Astrocyte of the cerebellum (primary cell): ENCODE results near the gene MCTS1.

Experiments
- DNase-seq: peaks from one replicate; pipeline ENCODE4 v3.0.0-alpha.2; 2011; ENCODE audit warnings: low read depth
- H3K4me3 ChIP-seq: 2 replicates; pipeline ENCODE4 v1.5.1; 2011; ENCODE audit warnings: mild to moderate bottlenecking, low read depth, low read length, moderate library complexity
- CTCF ChIP-seq: IDR thresholded peaks from 2 replicates; pipeline ENCODE4 v1.5.1; 2012; ENCODE audit warnings: low read length, low read depth, moderate library complexity, mild to moderate bottlenecking; ENCODE audit errors: missing control alignments
- in situ Hi-C: cut with HindIII; loops from 2 replicates; pipeline ENCODE4 v1.10.0; 2017; ENCODE audit warnings: low sequenced_read_pairs

Gene MCTS1

GRCh38 chrX:120653000-120653399 lies 49.1 kb downstream of the MCTS1 start:
- in situ Hi-C loops, result no loop called here
- no peak for DNase-seq
- TF ChIP-seq CTCF, result no peak
- no peak overlapping the region for H3K4me3 ChIP-seq

GRCh38 chrX:120660637-120661036 lies 56.7 kb downstream of the MCTS1 start:
- TF ChIP-seq CTCF, result no peak
- no peak overlapping the region for H3K4me3 ChIP-seq
- DNase-seq, result no peak
- in situ Hi-C loops, result no loop called here
